ENCODE measurements around the gene MAD1L1.

The MAD1L1 gene

GRCh38 chr7:2217206-2217605, 15.5 kb downstream of the MAD1L1 start:
- no peak overlapping the region for H3K27ac ChIP-seq
- no peak for TF ChIP-seq CTCF (conservative IDR thresholded peaks at IDR 0.05)

GRCh38 chr7:2215851-2216250, 16.9 kb downstream of the MAD1L1 start:
- no peak overlapping the region for H3K27ac ChIP-seq
- TF ChIP-seq CTCF (conservative IDR thresholded peaks at IDR 0.05): no peak

GRCh38 chr7:2214636-2215035, 18.1 kb downstream of the MAD1L1 start:
- no peak for TF ChIP-seq CTCF (conservative IDR thresholded peaks at IDR 0.05)
- H3K27ac ChIP-seq: no peak overlapping the region

GRCh38 chr7:2213551-2214215, 19.1 kb downstream of the MAD1L1 start:
- no peak for TF ChIP-seq CTCF (conservative IDR thresholded peaks at IDR 0.05)

GRCh38 chr7:2212906-2213305, 19.8 kb downstream of the MAD1L1 start:
- TF ChIP-seq CTCF (conservative IDR thresholded peaks at IDR 0.05): no peak

More at GRCh38 chr7:2213551-2214215, 19.1 kb downstream of the MAD1L1 start:
- no peak overlapping the region for H3K27ac ChIP-seq

GRCh38 chr7:2211926-2212325, 20.8 kb downstream of the MAD1L1 start:
- TF ChIP-seq CTCF (conservative IDR thresholded peaks at IDR 0.05): no peak

More at GRCh38 chr7:2212906-2213305, 19.8 kb downstream of the MAD1L1 start:
- no peak overlapping the region for H3K27ac ChIP-seq

GRCh38 chr7:2211259-2211880, 21.4 kb downstream of the MAD1L1 start:
- H3K27ac ChIP-seq: no peak overlapping the region
- TF ChIP-seq CTCF (conservative IDR thresholded peaks at IDR 0.05): no peak

More at GRCh38 chr7:2211926-2212325, 20.8 kb downstream of the MAD1L1 start:
- no peak overlapping the region for H3K27ac ChIP-seq
